ENCODE measurements around the gene SRI.
"Not testable (repeated sequence)": the region's sequence is repeated elsewhere in the genome, so short reads cannot be mapped to it uniquely, and the experiment has no call there.

SRI gene

GRCh38 chr7:88219781-88220747, at the start of gene SRI:
TSS of gene SRI (minus strand) at chr7:88220038. CDS start at chr7:88220026, 12 bp downstream.
- TF ChIP-seq, protein P1, sequence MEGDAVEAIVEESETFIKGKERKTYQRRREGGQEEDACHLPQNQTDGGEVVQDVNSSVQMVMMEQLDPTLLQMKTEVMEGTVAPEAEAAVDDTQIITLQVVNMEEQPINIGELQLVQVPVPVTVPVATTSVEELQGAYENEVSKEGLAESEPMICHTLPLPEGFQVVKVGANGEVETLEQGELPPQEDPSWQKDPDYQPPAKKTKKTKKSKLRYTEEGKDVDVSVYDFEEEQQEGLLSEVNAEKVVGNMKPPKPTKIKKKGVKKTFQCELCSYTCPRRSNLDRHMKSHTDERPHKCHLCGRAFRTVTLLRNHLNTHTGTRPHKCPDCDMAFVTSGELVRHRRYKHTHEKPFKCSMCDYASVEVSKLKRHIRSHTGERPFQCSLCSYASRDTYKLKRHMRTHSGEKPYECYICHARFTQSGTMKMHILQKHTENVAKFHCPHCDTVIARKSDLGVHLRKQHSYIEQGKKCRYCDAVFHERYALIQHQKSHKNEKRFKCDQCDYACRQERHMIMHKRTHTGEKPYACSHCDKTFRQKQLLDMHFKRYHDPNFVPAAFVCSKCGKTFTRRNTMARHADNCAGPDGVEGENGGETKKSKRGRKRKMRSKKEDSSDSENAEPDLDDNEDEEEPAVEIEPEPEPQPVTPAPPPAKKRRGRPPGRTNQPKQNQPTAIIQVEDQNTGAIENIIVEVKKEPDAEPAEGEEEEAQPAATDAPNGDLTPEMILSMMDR (IDR thresholded peaks at IDR 0.05; ENCODE audit: insufficient read depth, missing control alignments), result peak; percentile 39
- DNase-seq (ENCODE audit: insufficient read length, low spot score) (peak; percentile 60), FAIRE-seq (no peak)

GRCh38 chr7:88269586-88269985, 49.7 kb upstream of the SRI start:
- no peak for FAIRE-seq
- TF ChIP-seq, protein P1 (IDR thresholded peaks at IDR 0.05; ENCODE audit: insufficient read depth, missing control alignments), result no peak
- DNase-seq (ENCODE audit: insufficient read length, low spot score), result no peak

DNA sequence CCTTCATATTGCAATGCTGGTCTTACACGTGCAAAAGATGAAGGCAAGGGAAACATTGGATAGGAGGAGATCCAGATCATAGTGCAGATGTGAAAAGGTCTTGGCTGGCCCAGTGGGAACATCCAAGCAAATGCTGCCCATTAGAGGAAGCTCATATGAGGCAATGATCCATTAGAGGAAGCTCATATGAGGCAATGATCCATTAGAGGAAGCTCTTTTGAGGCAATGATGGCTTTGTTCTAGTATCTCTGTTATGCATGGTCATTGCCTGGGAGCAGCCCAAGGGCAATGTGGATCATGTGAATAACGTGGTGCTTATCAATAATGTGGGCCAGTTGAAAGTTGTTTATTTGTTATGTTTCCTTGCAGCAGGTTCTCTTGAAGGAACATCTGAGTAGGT, 49.0 kb upstream of the SRI start:
- DNase-seq (ENCODE audit: insufficient read length, low spot score) (no peak), FAIRE-seq (no peak)
- TF ChIP-seq, protein P1 (IDR thresholded peaks at IDR 0.05; ENCODE audit: insufficient read depth, missing control alignments), result no peak

GRCh38 chr7:88268051-88268450, 48.2 kb upstream of the SRI start:
- TF ChIP-seq, protein P1 (IDR thresholded peaks at IDR 0.05; ENCODE audit: insufficient read depth, missing control alignments), result no peak
- DNase-seq (ENCODE audit: insufficient read length, low spot score), result no peak
- FAIRE-seq, result no peak

DNA sequence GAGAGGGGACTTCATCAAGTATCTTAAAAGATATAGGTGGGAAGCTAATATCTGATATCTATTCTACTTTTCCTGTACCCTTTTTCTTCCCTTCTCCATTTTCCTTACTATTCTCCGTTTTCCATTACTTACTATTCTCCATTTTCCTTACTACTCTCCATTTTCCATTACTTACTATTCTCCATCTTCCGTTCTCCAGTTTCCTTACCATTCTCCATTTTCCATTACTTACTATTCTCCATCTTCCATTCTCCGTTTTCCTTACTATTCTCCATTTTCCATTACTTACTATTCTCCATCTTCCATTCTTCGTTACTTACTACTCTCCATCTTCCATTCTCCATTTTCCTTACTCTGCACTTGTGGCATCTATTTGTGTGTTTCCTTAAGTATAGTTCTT, 47.6 kb upstream of the SRI start:
- DNase-seq (ENCODE audit: insufficient read length, low spot score), result no peak
- FAIRE-seq, result no peak

DNA sequence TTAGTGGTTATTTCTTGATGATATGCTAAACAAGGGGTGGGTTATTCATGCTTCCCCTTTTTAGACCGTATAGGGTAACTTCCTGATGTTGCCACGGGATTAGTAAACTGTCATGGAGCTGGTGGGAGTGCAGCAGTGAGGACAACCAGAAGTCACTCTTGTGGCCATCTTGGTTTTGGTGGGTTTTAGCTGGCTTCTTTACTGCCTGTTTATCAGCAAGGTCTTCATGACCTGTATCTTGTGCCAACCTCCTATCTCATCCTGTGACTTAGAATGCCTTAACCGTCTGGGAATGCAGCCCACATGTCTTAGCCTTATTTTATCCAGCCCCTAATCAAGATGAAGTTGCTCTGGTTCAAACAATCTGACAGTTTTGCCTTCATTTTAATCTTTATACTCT, 45.1 kb upstream of the SRI start:
- not testable (repeated sequence) for FAIRE-seq; DNase-seq (ENCODE audit: insufficient read length, low spot score)

More for the DNA sequence above, 47.6 kb upstream of the SRI start:
- TF ChIP-seq, protein P1 (IDR thresholded peaks at IDR 0.05; ENCODE audit: insufficient read depth, missing control alignments), result no peak

DNA sequence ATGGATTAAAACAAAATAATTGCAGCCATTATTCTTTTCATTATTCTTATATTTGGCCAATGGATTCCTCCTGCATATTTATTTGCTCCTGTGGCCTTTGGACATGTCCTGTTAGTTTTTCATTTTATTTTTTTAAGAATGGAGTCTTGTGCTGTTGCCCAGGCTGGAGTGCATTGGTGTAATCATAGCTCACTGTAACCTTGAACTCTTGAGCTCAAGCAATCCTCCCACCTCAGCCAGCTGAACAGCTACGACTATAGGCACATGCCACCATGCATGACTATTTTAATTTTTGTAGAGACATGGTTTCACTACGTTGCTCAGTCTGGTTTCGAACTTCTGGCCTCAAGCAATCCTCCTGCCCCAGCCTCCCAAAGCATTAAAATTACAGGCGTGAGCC, 42.7 kb upstream of the SRI start:
- DNase-seq (ENCODE audit: insufficient read length, low spot score), result no peak
- no peak for FAIRE-seq
- TF ChIP-seq, protein P1 (IDR thresholded peaks at IDR 0.05; ENCODE audit: insufficient read depth, missing control alignments), result no peak
